ENCODE data around the gene PDE4C.

The PDE4C gene

GRCh38 chr19:18254546-18255503, 28.6 kb upstream of the PDE4C start:
- no peak for DNase-seq (ENCODE audit: low read depth in 2 of 2)

GRCh38 chr19:18253716-18254115, 27.5 kb upstream of the PDE4C start:
- DNase-seq (ENCODE audit: low read depth in 2 of 2), result no peak

GRCh38 chr19:18253130-18253529, 26.9 kb upstream of the PDE4C start:
- no peak for DNase-seq (ENCODE audit: low read depth in 2 of 2)

- no peak for DNase-seq (ENCODE audit: low read depth in 2 of 2)
Observed at GRCh38 chr19:18252370-18252717, 26.1 kb upstream of the PDE4C start.

- peak; percentile 65 to 78 for DNase-seq (ENCODE audit: low read depth in 2 of 2)
Observed at GRCh38 chr19:18251587-18252369, 25.5 kb upstream of the PDE4C start.

GRCh38 chr19:18249834-18250233, 23.6 kb upstream of the PDE4C start:
- no peak for DNase-seq (ENCODE audit: low read depth in 2 of 2)

GRCh38 chr19:18245297-18245696, 19.1 kb upstream of the PDE4C start:
- DNase-seq (ENCODE audit: low read depth in 2 of 2), result no peak

- no peak for DNase-seq (ENCODE audit: low read depth in 2 of 2)
Observed at GRCh38 chr19:18239303-18239702, 13.1 kb upstream of the PDE4C start.

GRCh38 chr19:18234194-18234593, 8.0 kb upstream of the PDE4C start:
- no peak for DNase-seq (ENCODE audit: low read depth in 2 of 2)

- peak in 1 of 2 donors; percentile 32 for DNase-seq (ENCODE audit: low read depth in 2 of 2)
Observed at GRCh38 chr19:18233224-18233825, 7.1 kb upstream of the PDE4C start.

GRCh38 chr19:18232540-18233223, 6.4 kb upstream of the PDE4C start:
- DNase-seq (ENCODE audit: low read depth in 2 of 2), result no peak

GRCh38 chr19:18231775-18232174, 5.5 kb upstream of the PDE4C start:
- DNase-seq (ENCODE audit: low read depth in 2 of 2), result no peak

GRCh38 chr19:18230941-18231734, 4.9 kb upstream of the PDE4C start:
- no peak for DNase-seq (ENCODE audit: low read depth in 2 of 2)

GRCh38 chr19:18229915-18230314, 3.7 kb upstream of the PDE4C start:
- no peak for DNase-seq (ENCODE audit: low read depth in 2 of 2)

- DNase-seq (ENCODE audit: low read depth in 2 of 2), result no peak
Observed at GRCh38 chr19:18229474-18229873, 3.2 kb upstream of the PDE4C start.

GRCh38 chr19:18227781-18228271, 1.6 kb upstream of the PDE4C start:
- no peak for DNase-seq (ENCODE audit: low read depth in 2 of 2)

- DNase-seq (ENCODE audit: low read depth in 2 of 2), result no peak
Observed at GRCh38 chr19:18226956-18227780, 930 bp upstream of the PDE4C start.

GRCh38 chr19:18225355-18225701, 910 bp downstream of the PDE4C start:
- DNase-seq (ENCODE audit: low read depth in 2 of 2), result no peak

- peak; percentile 60 to 75 for DNase-seq (ENCODE audit: low read depth in 2 of 2)
Observed at GRCh38 chr19:18224525-18225354, 1.5 kb downstream of the PDE4C start.
